H9 (cell line): ENCODE data around the gene PRPSAP2. TPM values are rescaled to one million over a fixed set of nuclear protein-coding genes. Genes with fewer than 3 reads are reported as not detected.

ENCODE experiments used
- DNase-seq: peaks from one replicate; pipeline ENCODE4 v3.0.0-alpha.2; 2017
- H2AFZ ChIP-seq: one replicate; pipeline ENCODE4 v1.6.1; 2013; ENCODE audit warnings: mild to moderate bottlenecking, low read length, control low read depth, moderate library complexity
- H2AK5ac ChIP-seq: 2 replicates; pipeline ENCODE4 v1.6.1; 2013; ENCODE audit warnings: low read length, control low read depth, mixed read lengths; ENCODE audit not compliant: insufficient read length
- H2BK120ac ChIP-seq: one replicate; pipeline ENCODE4 v1.6.1; 2013; ENCODE audit warnings: low read depth, mild to moderate bottlenecking, low read length, control low read depth, inconsistent platforms; ENCODE audit not compliant: poor library complexity, severe bottlenecking
- H2BK12ac ChIP-seq: 2 replicates; pipeline ENCODE4 v1.6.1; 2013; ENCODE audit warnings: low read length, control low read depth, mixed read lengths, low read depth; ENCODE audit not compliant: insufficient read length
- H2BK15ac ChIP-seq: 2 replicates; pipeline ENCODE4 v1.6.1; 2013; ENCODE audit warnings: low read depth, low read length, control low read depth
- H2BK20ac ChIP-seq: one replicate; pipeline ENCODE4 v1.6.1; 2013; ENCODE audit warnings: low read depth, mild to moderate bottlenecking, low read length, control low read depth, inconsistent platforms; ENCODE audit not compliant: poor library complexity, severe bottlenecking
- H2BK5ac ChIP-seq: 2 replicates; pipeline ENCODE4 v1.6.1; 2013; ENCODE audit warnings: low read length, control low read depth, mixed read lengths; ENCODE audit not compliant: insufficient read length
- H3K14ac ChIP-seq: 2 replicates; pipeline ENCODE4 v1.6.1; 2013; ENCODE audit warnings: low read length, control low read depth; ENCODE audit not compliant: insufficient read depth
- H3K18ac ChIP-seq: 2 replicates; pipeline ENCODE4 v1.6.1; 2013; ENCODE audit warnings: low read depth, mild to moderate bottlenecking, mixed read lengths, low read length, control low read depth; ENCODE audit not compliant: insufficient read length
- H3K23ac ChIP-seq: 2 replicates; pipeline ENCODE4 v1.6.1; 2013; ENCODE audit warnings: low read length, control low read depth, mixed read lengths, low read depth; ENCODE audit not compliant: insufficient read length
- H3K23me2 ChIP-seq: 2 replicates; pipeline ENCODE4 v1.6.1; 2013; ENCODE audit warnings: low read depth, mild to moderate bottlenecking, mixed read lengths, low read length, control low read depth; ENCODE audit not compliant: insufficient read length, poor library complexity, severe bottlenecking
- H3K27ac ChIP-seq: 2 replicates; pipeline ENCODE4 v1.5.1; 2013; ENCODE audit warnings: low read length, control low read depth, mixed read lengths, low read depth; ENCODE audit not compliant: insufficient read length
- H3K27me3 ChIP-seq: 2 replicates; pipeline ENCODE4 v1.6.1; 2013; ENCODE audit warnings: low read length, control low read depth, inconsistent platforms; ENCODE audit not compliant: insufficient read depth
- H3K4ac ChIP-seq: 2 replicates; pipeline ENCODE4 v1.6.1; 2013; ENCODE audit warnings: low read depth, mild to moderate bottlenecking, control low read depth, inconsistent platforms, low read length, moderate library complexity
- H3K4me1 ChIP-seq: 2 replicates; pipeline ENCODE4 v1.6.1; 2013; ENCODE audit warnings: low read length, control low read depth, inconsistent platforms; ENCODE audit not compliant: insufficient read depth
- H3K4me2 ChIP-seq: 2 replicates; pipeline ENCODE4 v1.6.1; 2013; ENCODE audit warnings: low read length, control low read depth, mixed read lengths; ENCODE audit not compliant: insufficient read length, insufficient read depth
- H3K56ac ChIP-seq: 2 replicates; pipeline ENCODE4 v1.6.1; 2013; ENCODE audit warnings: low read depth, mild to moderate bottlenecking, mixed read lengths, low read length, control low read depth; ENCODE audit not compliant: insufficient read length
- H3K79me1 ChIP-seq: 2 replicates; pipeline ENCODE4 v1.6.1; 2013; ENCODE audit warnings: low read depth, mild to moderate bottlenecking, moderate library complexity, low read length, control low read depth, inconsistent platforms; ENCODE audit not compliant: insufficient read depth, poor library complexity, severe bottlenecking
- H3K79me2 ChIP-seq: 2 replicates; pipeline ENCODE4 v1.6.1; 2013; ENCODE audit warnings: low read length, control low read depth, inconsistent platforms; ENCODE audit not compliant: insufficient read depth
- H3K9ac ChIP-seq: 2 replicates; pipeline ENCODE4 v1.6.1; 2013; ENCODE audit warnings: low read length, control low read depth, mixed read lengths; ENCODE audit not compliant: insufficient read length; ENCODE audit errors: extremely low read depth
- H3K9me3 ChIP-seq: one replicate; pipeline ENCODE4 v1.6.1; 2013; ENCODE audit warnings: low read depth, low read length, inconsistent platforms; ENCODE audit not compliant: control insufficient read depth
- H3T11ph ChIP-seq: one replicate; pipeline ENCODE4 v1.6.1; 2013; ENCODE audit warnings: mild to moderate bottlenecking, low read length, control low read depth, inconsistent platforms
- H4K20me1 ChIP-seq: one replicate; pipeline ENCODE4 v1.6.1; 2013; ENCODE audit not compliant: control insufficient read depth, insufficient read length, insufficient read depth
- H4K5ac ChIP-seq: 2 replicates; pipeline ENCODE4 v1.6.1; 2013; ENCODE audit warnings: low read depth, mild to moderate bottlenecking, mixed read lengths, low read length, control low read depth; ENCODE audit not compliant: insufficient read length
- H4K8ac ChIP-seq: replicated peaks from 2 replicates; pipeline ENCODE4 v1.6.1; 2013; ENCODE audit warnings: low read length, control low read depth, mixed read lengths, low read depth; ENCODE audit not compliant: insufficient read length
- H4K91ac ChIP-seq: 2 replicates; pipeline ENCODE4 v1.6.1; 2013; ENCODE audit warnings: low read depth, mild to moderate bottlenecking, moderate library complexity, mixed read lengths, low read length, control low read depth; ENCODE audit not compliant: insufficient read length
- H3K27ac Mint-ChIP-seq, 3 experiments: 2 replicates in 2 of 3; 3 replicates in 1 of 3; pipeline ENCODE4 v1.8.0; 2020 to 2021; ENCODE audit warnings: mixed read lengths in 3 of 3, mild to moderate bottlenecking in 1 of 3, moderate library complexity in 1 of 3
- H3K27me3 Mint-ChIP-seq: 2 replicates; pipeline ENCODE4 v1.8.0; 2021; ENCODE audit warnings: low read depth, mild to moderate bottlenecking, moderate library complexity, mixed read lengths
- H3K36me3 Mint-ChIP-seq, 3 experiments: 2 replicates in 2 of 3; 3 replicates in 1 of 3; pipeline ENCODE4 v1.8.0; 2020 to 2021; ENCODE audit warnings: low read depth in 3 of 3, mixed read lengths in 3 of 3; ENCODE audit not compliant: insufficient read depth in 1 of 3
- H3K4me1 Mint-ChIP-seq, 2 experiments: 2 replicates each; pipeline ENCODE4 v1.8.0; 2020; ENCODE audit warnings: mixed read lengths in 2 of 2
- H3K4me3 Mint-ChIP-seq, 2 experiments: 2 replicates in 1 of 2; 3 replicates in 1 of 2; pipeline ENCODE4 v1.8.0; 2020 to 2021; ENCODE audit warnings: mild to moderate bottlenecking in 2 of 2, mixed read lengths in 2 of 2, moderate library complexity in 1 of 2
- H3K9me3 Mint-ChIP-seq, 2 experiments: 2 replicates in 1 of 2; 3 replicates in 1 of 2; pipeline ENCODE4 v1.8.0; 2020; ENCODE audit warnings: mild to moderate bottlenecking in 2 of 2, mixed read lengths in 2 of 2, moderate library complexity in 1 of 2
- WGBS: extraction: QIAGEN DNeasy Blood & Tissue Kit; methylation state at CpG from one replicate; pipeline ENCODE4 v1.1.7; 2013; ENCODE audit warnings: missing lambda C conversion rate, low lambda C conversion rate, mixed read lengths; ENCODE audit not compliant: insufficient read length; ENCODE audit errors: extremely low coverage; 5-methylcytosine and 5-hydroxymethylcytosine counted together
- total RNA-seq: library from RNA; stranded (reverse); gene quantifications from 2 replicates; pipeline ENCODE4 v1.2.1, GENCODE V29; 2021
- TF ChIP-seq, protein P1 (sequence below): fragments of 200-600 bp; sonication (generic); conservative IDR thresholded peaks from 3 replicates; pipeline ENCODE4 v1.8.0; 2021; ENCODE audit warnings: antibody characterized with exemption, mild to moderate bottlenecking

PRPSAP2 gene
- total RNA-seq, 1 experiment from 2014 or later, result 58.0 TPM

GRCh38 chr17:18968345-18968744, 110.4 kb downstream of the PRPSAP2 start:
- H3K79me2 ChIP-seq, result no peaks in the 10 kb centered on the region
- no peak overlapping the region for H2AK5ac ChIP-seq
- H2BK20ac ChIP-seq, result no peak overlapping the region
- no peak overlapping the region for H2BK12ac ChIP-seq
- H4K20me1 ChIP-seq, result no peaks in the 10 kb centered on the region
- H3K4ac ChIP-seq, result no peak overlapping the region
- H3K9ac ChIP-seq, result no peak overlapping the region
- DNase-seq, result no peak
- H2AFZ ChIP-seq, result no peak overlapping the region
- H3K14ac ChIP-seq, result peak overlapping the region; percentile 27; the same call in 1 of the 2 replicates
- no peak overlapping the region for H3K18ac ChIP-seq
- no peaks in the 10 kb centered on the region for H3K27me3 ChIP-seq
- H2BK5ac ChIP-seq, result no peak overlapping the region
- Mint-ChIP-seq H3K27me3 (no peaks in the 10 kb centered on the region), H3K27ac (peak overlapping the region in 2 of 3 experiments; percentile 73 to 81; a peak in 3 of 7 replicates), H3K36me3 (peaks cover 2 to 32% (median 28%) of the 10 kb centered on the region in 3 experiments; a peak in 6 of 7 replicates), H3K4me3 (no peak overlapping the region), H3K4me1 (peaks cover 27 to 33% of the 10 kb centered on the region in 2 experiments), H3K9me3 (no peaks in the 10 kb centered on the region)
- H4K8ac ChIP-seq, result no peak overlapping the region
- H2BK120ac ChIP-seq, result no peak overlapping the region
- H3K4me1 ChIP-seq, result no peaks in the 10 kb centered on the region
- no peak overlapping the region for H3T11ph ChIP-seq
- no peak overlapping the region for H2BK15ac ChIP-seq
- no peaks in the 10 kb centered on the region for H3K79me1 ChIP-seq
- WGBS, result no CpG with 5 or more reads among the region's 4 CpGs
- no peak overlapping the region for H3K56ac ChIP-seq
- no peaks in the 10 kb centered on the region for H3K23me2 ChIP-seq
- H3K9me3 ChIP-seq, result no peaks in the 10 kb centered on the region
- H4K91ac ChIP-seq, result no peak overlapping the region
- H4K5ac ChIP-seq, result no peak overlapping the region
- no peak overlapping the region for H3K27ac ChIP-seq
- TF ChIP-seq, protein P1, sequence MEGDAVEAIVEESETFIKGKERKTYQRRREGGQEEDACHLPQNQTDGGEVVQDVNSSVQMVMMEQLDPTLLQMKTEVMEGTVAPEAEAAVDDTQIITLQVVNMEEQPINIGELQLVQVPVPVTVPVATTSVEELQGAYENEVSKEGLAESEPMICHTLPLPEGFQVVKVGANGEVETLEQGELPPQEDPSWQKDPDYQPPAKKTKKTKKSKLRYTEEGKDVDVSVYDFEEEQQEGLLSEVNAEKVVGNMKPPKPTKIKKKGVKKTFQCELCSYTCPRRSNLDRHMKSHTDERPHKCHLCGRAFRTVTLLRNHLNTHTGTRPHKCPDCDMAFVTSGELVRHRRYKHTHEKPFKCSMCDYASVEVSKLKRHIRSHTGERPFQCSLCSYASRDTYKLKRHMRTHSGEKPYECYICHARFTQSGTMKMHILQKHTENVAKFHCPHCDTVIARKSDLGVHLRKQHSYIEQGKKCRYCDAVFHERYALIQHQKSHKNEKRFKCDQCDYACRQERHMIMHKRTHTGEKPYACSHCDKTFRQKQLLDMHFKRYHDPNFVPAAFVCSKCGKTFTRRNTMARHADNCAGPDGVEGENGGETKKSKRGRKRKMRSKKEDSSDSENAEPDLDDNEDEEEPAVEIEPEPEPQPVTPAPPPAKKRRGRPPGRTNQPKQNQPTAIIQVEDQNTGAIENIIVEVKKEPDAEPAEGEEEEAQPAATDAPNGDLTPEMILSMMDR, result no peak
- no peak overlapping the region for H3K4me2 ChIP-seq
- H3K23ac ChIP-seq, result no peak overlapping the region
